HepG2 (cell line): Measurements from ENCODE around the gene EEA1. TPM values are rescaled to one million over a fixed set of nuclear protein-coding genes. Genes with fewer than 3 reads are reported as not detected.

Source experiments
- ARNTL ChIP-seq: sonication (generic); formaldehyde crosslinking; IDR thresholded peaks from 2 replicates; pipeline ENCODE4 v1.4.0; 2020; ENCODE audit warnings: mild to moderate bottlenecking, missing genetic modification reagents
- DMAP1 ChIP-seq: IDR thresholded peaks from 2 replicates; pipeline ENCODE4 v1.6.1; 2016
- GABPA ChIP-seq, 2 experiments: IDR thresholded peaks; 2 replicates each; pipeline ENCODE4 v1.6.1; 2011 to 2016; ENCODE audit warnings: low read depth in 2 of 2, low read length in 1 of 2, missing biosample characterization in 1 of 2, missing genetic modification characterization in 1 of 2
- HMG20B ChIP-seq: conservative IDR thresholded peaks from 2 replicates; pipeline ENCODE4 v1.6.1; 2016; ENCODE audit warnings: missing genetic modification reagents, missing compliant biosample characterization
- KLF15 ChIP-seq: sonication (generic); formaldehyde crosslinking; IDR thresholded peaks from 2 replicates; pipeline ENCODE4 v1.8.1; 2023; ENCODE audit warnings: borderline replicate concordance, mild to moderate bottlenecking, inconsistent platforms, missing genetic modification reagents, mixed read lengths
- KMT2A ChIP-seq: sonication (generic); formaldehyde crosslinking; IDR thresholded peaks from 2 replicates; pipeline ENCODE4 v1.4.0; 2020; ENCODE audit warnings: missing genetic modification reagents
- MTF2 ChIP-seq: sonication (generic); formaldehyde crosslinking; IDR thresholded peaks from 2 replicates; pipeline ENCODE4 v1.5.0; 2020; ENCODE audit warnings: missing genetic modification reagents, borderline replicate concordance
- PTBP1 ChIP-seq: fragments of 200-400 bp; formaldehyde crosslinking; IDR thresholded peaks from 2 replicates; pipeline ENCODE4 v1.6.1; 2018; ENCODE audit warnings: low read length, low read depth; ENCODE audit not compliant: poor library complexity, severe bottlenecking
- ZNF264 ChIP-seq: sonication (generic); formaldehyde crosslinking; IDR thresholded peaks from 2 replicates; pipeline ENCODE4 v1.4.0; 2020; ENCODE audit warnings: missing genetic modification reagents
- ZNF343 ChIP-seq: sonication (generic); formaldehyde crosslinking; IDR thresholded peaks from 2 replicates; pipeline ENCODE4 v1.4.0; 2020; ENCODE audit warnings: mild to moderate bottlenecking, missing genetic modification reagents
- ZNF367 ChIP-seq: sonication (generic); formaldehyde crosslinking; IDR thresholded peaks from 2 replicates; pipeline ENCODE4 v1.4.0; 2020; ENCODE audit warnings: missing genetic modification reagents, borderline replicate concordance
- ZNF382 ChIP-seq: sonication (generic); formaldehyde crosslinking; IDR thresholded peaks from 2 replicates; pipeline ENCODE4 v1.5.0; 2020; ENCODE audit warnings: missing genetic modification reagents, mild to moderate bottlenecking, borderline replicate concordance
- ZNF530 ChIP-seq: sonication (generic); formaldehyde crosslinking; IDR thresholded peaks from 2 replicates; pipeline ENCODE4 v1.5.0; 2020; ENCODE audit warnings: low read depth, mild to moderate bottlenecking, missing genetic modification reagents
- ZNF615 ChIP-seq: sonication (generic); formaldehyde crosslinking; IDR thresholded peaks from 2 replicates; pipeline ENCODE4 v1.5.0; 2020; ENCODE audit warnings: mild to moderate bottlenecking, missing genetic modification reagents, borderline replicate concordance
- ZNF670 ChIP-seq: sonication (generic); formaldehyde crosslinking; IDR thresholded peaks from 2 replicates; pipeline ENCODE4 v1.8.0; 2022; ENCODE audit warnings: mild to moderate bottlenecking, missing genetic modification reagents, borderline replicate concordance
- ZNF709 ChIP-seq: sonication (generic); formaldehyde crosslinking; IDR thresholded peaks from 2 replicates; pipeline ENCODE4 v1.5.0; 2020; ENCODE audit warnings: mild to moderate bottlenecking, missing genetic modification reagents
- ZNF781 ChIP-seq: sonication (generic); formaldehyde crosslinking; IDR thresholded peaks from 2 replicates; pipeline ENCODE4 v1.5.1; 2020; ENCODE audit warnings: borderline replicate concordance, mild to moderate bottlenecking, missing genetic modification reagents; ENCODE audit errors: not compliant biosample characterization
- polyA plus RNA-seq, 8 experiments: library from polyadenylated mRNA; depleted of rRNA in 3 of 8; stranded (reverse) in 7 of 8; unstranded in 1 of 8; fragments of >200 nt; fragmentation: Illumina TruSeq in 4 of 8; extraction: Trizol in 4 of 8; gene quantifications; 2 replicates each; pipeline versions ENCODE4 v1.2.1 to v1.2.3, GENCODE V29; 2011 to 2016; ENCODE audit warnings: low read depth in 4 of 8, missing spikeins in 1 of 8, mixed read lengths in 1 of 8; ENCODE audit not compliant: insufficient read depth in 1 of 8
- total RNA-seq, 5 experiments: library from RNA; depleted of rRNA; stranded (reverse); fragments of >200 nt; fragmentation: Illumina TruSeq; extraction: Trizol; gene quantifications; 2 replicates each; pipeline ENCODE4 v1.2.3, GENCODE V29; 2016; ENCODE audit warnings: low read depth in 1 of 5
- TF ChIP-seq, protein P1 (sequence below): sonication (generic); formaldehyde crosslinking; IDR thresholded peaks from 2 replicates; pipeline ENCODE4 v1.4.0; 2020; ENCODE audit warnings: missing genetic modification reagents, borderline replicate concordance
- TF ChIP-seq, protein P2 (sequence below): sonication (generic); formaldehyde crosslinking; IDR thresholded peaks from 2 replicates; pipeline ENCODE4 v1.4.0; 2020; ENCODE audit warnings: missing genetic modification reagents
- TF ChIP-seq, protein P3 (sequence below): sonication (generic); formaldehyde crosslinking; IDR thresholded peaks from 2 replicates; pipeline ENCODE4 v1.5.0; 2020; ENCODE audit warnings: mild to moderate bottlenecking, missing genetic modification reagents
- TF ChIP-seq, protein P4 (sequence below): IDR thresholded peaks from 2 replicates; pipeline ENCODE4 v1.6.1; 2016

The EEA1 gene
- total and polyA plus RNA-seq, 2 of the 13 experiments (the other 11 are each of a cell fraction or from before 2014, with no cell fraction given) = 5.0 to 19.3 TPM

DNA sequence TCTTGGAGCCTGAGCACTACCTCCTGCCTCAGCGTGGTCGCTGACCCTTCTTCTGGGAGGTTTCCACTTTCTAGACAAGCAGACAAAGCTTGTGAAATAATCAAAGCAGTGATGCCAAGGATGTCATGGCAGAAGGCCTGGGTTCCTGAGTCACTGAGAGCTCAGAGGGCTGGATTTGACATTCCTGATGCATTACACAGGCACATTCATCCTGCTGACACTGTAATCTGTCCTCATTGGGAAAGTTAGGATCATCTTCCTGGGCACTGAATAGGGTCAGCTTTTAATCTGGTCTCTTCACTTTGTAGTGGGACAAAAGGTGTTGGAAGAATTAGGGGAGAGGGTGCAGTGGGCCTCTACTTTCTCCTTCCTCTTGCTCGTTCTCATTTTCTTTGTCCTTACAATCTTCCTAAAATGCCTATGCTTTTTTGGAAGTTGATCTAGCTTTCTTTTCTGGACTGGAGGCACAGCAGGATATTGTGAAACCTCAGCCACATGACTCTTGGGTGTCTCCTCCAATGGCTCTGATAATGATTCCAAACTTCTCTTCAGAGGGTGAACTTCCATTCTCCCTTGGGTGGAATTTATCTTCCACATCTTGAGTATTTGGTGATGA, 29.6 kb downstream of the EEA1 start (continued):
- TF ChIP-seq, protein P1, sequence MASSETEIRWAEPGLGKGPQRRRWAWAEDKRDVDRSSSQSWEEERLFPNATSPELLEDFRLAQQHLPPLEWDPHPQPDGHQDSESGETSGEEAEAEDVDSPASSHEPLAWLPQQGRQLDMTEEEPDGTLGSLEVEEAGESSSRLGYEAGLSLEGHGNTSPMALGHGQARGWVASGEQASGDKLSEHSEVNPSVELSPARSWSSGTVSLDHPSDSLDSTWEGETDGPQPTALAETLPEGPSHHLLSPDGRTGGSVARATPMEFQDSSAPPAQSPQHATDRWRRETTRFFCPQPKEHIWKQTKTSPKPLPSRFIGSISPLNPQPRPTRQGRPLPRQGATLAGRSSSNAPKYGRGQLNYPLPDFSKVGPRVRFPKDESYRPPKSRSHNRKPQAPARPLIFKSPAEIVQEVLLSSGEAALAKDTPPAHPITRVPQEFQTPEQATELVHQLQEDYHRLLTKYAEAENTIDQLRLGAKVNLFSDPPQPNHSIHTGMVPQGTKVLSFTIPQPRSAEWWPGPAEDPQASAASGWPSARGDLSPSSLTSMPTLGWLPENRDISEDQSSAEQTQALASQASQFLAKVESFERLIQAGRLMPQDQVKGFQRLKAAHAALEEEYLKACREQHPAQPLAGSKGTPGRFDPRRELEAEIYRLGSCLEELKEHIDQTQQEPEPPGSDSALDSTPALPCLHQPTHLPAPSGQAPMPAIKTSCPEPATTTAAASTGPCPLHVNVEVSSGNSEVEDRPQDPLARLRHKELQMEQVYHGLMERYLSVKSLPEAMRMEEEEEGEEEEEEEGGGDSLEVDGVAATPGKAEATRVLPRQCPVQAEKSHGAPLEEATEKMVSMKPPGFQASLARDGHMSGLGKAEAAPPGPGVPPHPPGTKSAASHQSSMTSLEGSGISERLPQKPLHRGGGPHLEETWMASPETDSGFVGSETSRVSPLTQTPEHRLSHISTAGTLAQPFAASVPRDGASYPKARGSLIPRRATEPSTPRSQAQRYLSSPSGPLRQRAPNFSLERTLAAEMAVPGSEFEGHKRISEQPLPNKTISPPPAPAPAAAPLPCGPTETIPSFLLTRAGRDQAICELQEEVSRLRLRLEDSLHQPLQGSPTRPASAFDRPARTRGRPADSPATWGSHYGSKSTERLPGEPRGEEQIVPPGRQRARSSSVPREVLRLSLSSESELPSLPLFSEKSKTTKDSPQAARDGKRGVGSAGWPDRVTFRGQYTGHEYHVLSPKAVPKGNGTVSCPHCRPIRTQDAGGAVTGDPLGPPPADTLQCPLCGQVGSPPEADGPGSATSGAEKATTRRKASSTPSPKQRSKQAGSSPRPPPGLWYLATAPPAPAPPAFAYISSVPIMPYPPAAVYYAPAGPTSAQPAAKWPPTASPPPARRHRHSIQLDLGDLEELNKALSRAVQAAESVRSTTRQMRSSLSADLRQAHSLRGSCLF (CRISPR knock-in tag) = no peak
- TF ChIP-seq ZNF343 (CRISPR knock-in tag) (no peak), HMG20B (no peak), KMT2A (CRISPR knock-in tag) (no peak), GABPA (IDR thresholded peaks at IDR 0.05; ENCODE audit: low read depth, low read length) (no peak), GABPA (CRISPR knock-in tag; IDR thresholded peaks at IDR 0.05; ENCODE audit: low read depth) (0 out of 2 replicates have a peak, but pooled peaks have one; percentile 25), ZNF781 (CRISPR knock-in tag) (no peak), ZNF670 (CRISPR knock-in tag) (no peak), PTBP1 (no peak), KLF15 (CRISPR knock-in tag) (no peak), ZNF615 (CRISPR knock-in tag) (no peak), ARNTL (CRISPR knock-in tag) (no peak), MTF2 (CRISPR knock-in tag) (no peak), ZNF382 (no peak), ZNF530 (CRISPR knock-in tag) (no peak), ZNF367 (no peak), DMAP1 (CRISPR knock-in tag) (no peak), ZNF709 (CRISPR knock-in tag) (no peak), ZNF264 (CRISPR knock-in tag) (no peak)
- TF ChIP-seq, protein P2, sequence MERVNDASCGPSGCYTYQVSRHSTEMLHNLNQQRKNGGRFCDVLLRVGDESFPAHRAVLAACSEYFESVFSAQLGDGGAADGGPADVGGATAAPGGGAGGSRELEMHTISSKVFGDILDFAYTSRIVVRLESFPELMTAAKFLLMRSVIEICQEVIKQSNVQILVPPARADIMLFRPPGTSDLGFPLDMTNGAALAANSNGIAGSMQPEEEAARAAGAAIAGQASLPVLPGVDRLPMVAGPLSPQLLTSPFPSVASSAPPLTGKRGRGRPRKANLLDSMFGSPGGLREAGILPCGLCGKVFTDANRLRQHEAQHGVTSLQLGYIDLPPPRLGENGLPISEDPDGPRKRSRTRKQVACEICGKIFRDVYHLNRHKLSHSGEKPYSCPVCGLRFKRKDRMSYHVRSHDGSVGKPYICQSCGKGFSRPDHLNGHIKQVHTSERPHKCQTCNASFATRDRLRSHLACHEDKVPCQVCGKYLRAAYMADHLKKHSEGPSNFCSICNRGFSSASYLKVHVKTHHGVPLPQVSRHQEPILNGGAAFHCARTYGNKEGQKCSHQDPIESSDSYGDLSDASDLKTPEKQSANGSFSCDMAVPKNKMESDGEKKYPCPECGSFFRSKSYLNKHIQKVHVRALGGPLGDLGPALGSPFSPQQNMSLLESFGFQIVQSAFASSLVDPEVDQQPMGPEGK = no peak
- TF ChIP-seq, protein P3, sequence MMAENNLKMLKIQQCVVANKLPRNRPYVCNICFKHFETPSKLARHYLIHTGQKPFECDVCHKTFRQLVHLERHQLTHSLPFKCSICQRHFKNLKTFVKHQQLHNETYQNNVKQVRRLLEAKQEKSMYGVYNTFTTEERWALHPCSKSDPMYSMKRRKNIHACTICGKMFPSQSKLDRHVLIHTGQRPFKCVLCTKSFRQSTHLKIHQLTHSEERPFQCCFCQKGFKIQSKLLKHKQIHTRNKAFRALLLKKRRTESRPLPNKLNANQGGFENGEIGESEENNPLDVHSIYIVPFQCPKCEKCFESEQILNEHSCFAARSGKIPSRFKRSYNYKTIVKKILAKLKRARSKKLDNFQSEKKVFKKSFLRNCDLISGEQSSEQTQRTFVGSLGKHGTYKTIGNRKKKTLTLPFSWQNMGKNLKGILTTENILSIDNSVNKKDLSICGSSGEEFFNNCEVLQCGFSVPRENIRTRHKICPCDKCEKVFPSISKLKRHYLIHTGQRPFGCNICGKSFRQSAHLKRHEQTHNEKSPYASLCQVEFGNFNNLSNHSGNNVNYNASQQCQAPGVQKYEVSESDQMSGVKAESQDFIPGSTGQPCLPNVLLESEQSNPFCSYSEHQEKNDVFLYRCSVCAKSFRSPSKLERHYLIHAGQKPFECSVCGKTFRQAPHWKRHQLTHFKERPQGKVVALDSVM = no peak
- TF ChIP-seq, protein P4, sequence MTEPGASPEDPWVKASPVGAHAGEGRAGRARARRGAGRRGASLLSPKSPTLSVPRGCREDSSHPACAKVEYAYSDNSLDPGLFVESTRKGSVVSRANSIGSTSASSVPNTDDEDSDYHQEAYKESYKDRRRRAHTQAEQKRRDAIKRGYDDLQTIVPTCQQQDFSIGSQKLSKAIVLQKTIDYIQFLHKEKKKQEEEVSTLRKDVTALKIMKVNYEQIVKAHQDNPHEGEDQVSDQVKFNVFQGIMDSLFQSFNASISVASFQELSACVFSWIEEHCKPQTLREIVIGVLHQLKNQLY (CRISPR knock-in tag) = no peak
